ENCODE measurements around the gene CLOCK. TPM values are rescaled to one million over a fixed set of nuclear protein-coding genes. Genes with fewer than 3 reads are reported as not detected.

The CLOCK gene
- polyA plus RNA-seq, 1 of the 3 experiments (the other 2 are of a cell fraction), result 4.2 TPM

DNA sequence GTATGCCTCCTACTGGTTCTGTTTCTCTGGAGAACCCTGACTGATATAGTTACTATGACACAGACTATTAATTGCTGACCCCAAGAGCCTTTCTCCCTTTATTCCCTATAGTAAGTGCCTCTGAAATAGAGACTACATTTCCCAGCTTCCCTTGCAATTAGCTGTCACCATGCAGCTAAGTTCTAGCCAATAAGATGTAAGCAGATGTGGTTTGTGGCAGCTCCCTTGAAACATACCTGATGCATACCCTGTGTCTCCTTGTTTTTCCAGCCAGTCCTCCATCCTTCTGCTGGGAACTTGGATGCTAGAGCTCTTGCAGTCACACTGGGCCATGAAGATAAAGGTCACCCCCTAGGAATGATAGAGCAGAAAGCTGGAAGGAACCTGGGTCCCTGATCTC, 160.6 kb downstream of the CLOCK start:
- H2AFZ ChIP-seq (ENCODE audit: low read depth), result no peak overlapping the region
- no peaks in the 10 kb centered on the region for H3K36me3 ChIP-seq (replicated peaks in 1 of 2; ENCODE audit: control insufficient read depth in 1 of 2, insufficient read depth in 2 of 2, low read length in 1 of 2)
- no peaks in the 10 kb centered on the region; a peak in 1 of 4 replicates for H3K4me1 ChIP-seq (ENCODE audit: control insufficient read depth in 1 of 2, insufficient read depth in 2 of 2, low read depth in 1 of 2, low read length in 1 of 2)
- no peaks in the 10 kb centered on the region for H3K9me3 ChIP-seq
- H3K27me3 ChIP-seq (ENCODE audit: insufficient read depth), result no peaks in the 10 kb centered on the region
- TF ChIP-seq GABPA (IDR thresholded peaks at IDR 0.05; ENCODE audit: low read depth), result no peak
- TF ChIP-seq, protein P1, sequence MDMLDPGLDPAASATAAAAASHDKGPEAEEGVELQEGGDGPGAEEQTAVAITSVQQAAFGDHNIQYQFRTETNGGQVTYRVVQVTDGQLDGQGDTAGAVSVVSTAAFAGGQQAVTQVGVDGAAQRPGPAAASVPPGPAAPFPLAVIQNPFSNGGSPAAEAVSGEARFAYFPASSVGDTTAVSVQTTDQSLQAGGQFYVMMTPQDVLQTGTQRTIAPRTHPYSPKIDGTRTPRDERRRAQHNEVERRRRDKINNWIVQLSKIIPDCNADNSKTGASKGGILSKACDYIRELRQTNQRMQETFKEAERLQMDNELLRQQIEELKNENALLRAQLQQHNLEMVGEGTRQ (IDR thresholded peaks at IDR 0.05; ENCODE audit: borderline replicate concordance, low read depth, low read length), result no peak
- no peak for TF ChIP-seq ELF1 (IDR thresholded peaks at IDR 0.05)
- no peak for TF ChIP-seq EZH2phosphoT487 (IDR thresholded peaks at IDR 0.05; ENCODE audit: borderline replicate concordance, low read depth)
- no peak overlapping the region for H3K27ac ChIP-seq (ENCODE audit: low read depth in 2 of 2, low read length in 1 of 2)
- no peaks in the 10 kb centered on the region for H3K79me2 ChIP-seq (ENCODE audit: insufficient read depth)
- H3K4me2 ChIP-seq, result no peak overlapping the region
- ChIA-PET POLR2A (interaction anchor here (1.2 kb wide), 1 partner anchor 9 kb away, joined by 8 read pairs; the partner anchor contains the start of gene TMEM165), CTCF (interaction anchor here (0.8 to 1.1 kb wide), 2 partner anchors 39 to 468 kb away, joined by 3 read pairs; partner anchors contain the start of gene EXOC1)
- peak; percentile 53 for DNase-seq
- H4K20me1 ChIP-seq (ENCODE audit: insufficient read depth), result no peaks in the 10 kb centered on the region
- H3K9ac ChIP-seq, result no peak overlapping the region
- no peaks in the 10 kb centered on the region for H3F3A ChIP-seq (replicated peaks; ENCODE audit: insufficient read depth)
- no peaks in the 10 kb centered on the region for H3K9me2 ChIP-seq
- H3K4me3 ChIP-seq (ENCODE audit: low read depth in 2 of 2, low read length in 1 of 2), result no peak overlapping the region

- no peak overlapping the region for H3K4me2 ChIP-seq
These were observed 161.5 kb downstream of the CLOCK start for GRCh38 chr4:55385201-55385649.

More at GRCh38 chr4:55385201-55385649, 161.5 kb downstream of the CLOCK start:
- Histone ChIP-seq H3K4me1 (ENCODE audit: control insufficient read depth in 1 of 2, insufficient read depth in 2 of 2, low read depth in 1 of 2, low read length in 1 of 2) (no peaks in the 10 kb centered on the region; a peak in 1 of 4 replicates), H3K27me3 (ENCODE audit: insufficient read depth) (no peaks in the 10 kb centered on the region), H3K79me2 (ENCODE audit: insufficient read depth) (no peaks in the 10 kb centered on the region), H3K9me3 (no peaks in the 10 kb centered on the region), H3K36me3 (replicated peaks in 1 of 2; ENCODE audit: control insufficient read depth in 1 of 2, insufficient read depth in 2 of 2, low read length in 1 of 2) (no peaks in the 10 kb centered on the region), H4K20me1 (ENCODE audit: insufficient read depth) (no peaks in the 10 kb centered on the region), H2AFZ (ENCODE audit: low read depth) (no peak overlapping the region), H3K27ac (ENCODE audit: low read depth in 2 of 2, low read length in 1 of 2) (peak overlapping the region in 1 of 2 experiments; percentile 1; a peak in 1 of 4 replicates), H3K9ac (no peak overlapping the region), H3K4me3 (ENCODE audit: low read depth in 2 of 2, low read length in 1 of 2) (no peak overlapping the region), H3K9me2 (no peaks in the 10 kb centered on the region), H3F3A (replicated peaks; ENCODE audit: insufficient read depth) (no peaks in the 10 kb centered on the region)
- DNase-seq, result no peak
- ChIA-PET CTCF (interaction anchor here (0.8 to 1.1 kb wide), 3 partner anchors 38 to 468 kb away, joined by 3 read pairs; partner anchors contain the start of gene EXOC1), POLR2A (no interaction called here)
- TF ChIP-seq ELF1 (IDR thresholded peaks at IDR 0.05) (no peak), EZH2phosphoT487 (IDR thresholded peaks at IDR 0.05; ENCODE audit: borderline replicate concordance, low read depth) (no peak), RCOR1 (IDR thresholded peaks at IDR 0.05; ENCODE audit: low read length) (no peak), JUND (IDR thresholded peaks at IDR 0.05) (no peak), POLR2AphosphoS5 (IDR thresholded peaks at IDR 0.05; ENCODE audit: low read depth, low read length) (no peak), IRF3 (IDR thresholded peaks at IDR 0.05; ENCODE audit: low read depth, low read length) (no peak), MEF2A (IDR thresholded peaks at IDR 0.05; ENCODE audit: borderline replicate concordance, low read depth) (no peak), MXI1 (IDR thresholded peaks at IDR 0.05; ENCODE audit: low read depth, low read length) (no peak), FOSL2 (IDR thresholded peaks at IDR 0.05; ENCODE audit: borderline replicate concordance, low read depth) (no peak), FOXJ3 (CRISPR knock-in tag; IDR thresholded peaks at IDR 0.05) (no peak), TAF1 (IDR thresholded peaks at IDR 0.05; ENCODE audit: borderline replicate concordance, low read depth, low read length) (no peak), TEAD4 (IDR thresholded peaks at IDR 0.05; ENCODE audit: borderline replicate concordance, insufficient read depth) (no peak), RXRA (IDR thresholded peaks at IDR 0.05; ENCODE audit: borderline replicate concordance, low read depth) (no peak)
- TF ChIP-seq, protein P2, sequence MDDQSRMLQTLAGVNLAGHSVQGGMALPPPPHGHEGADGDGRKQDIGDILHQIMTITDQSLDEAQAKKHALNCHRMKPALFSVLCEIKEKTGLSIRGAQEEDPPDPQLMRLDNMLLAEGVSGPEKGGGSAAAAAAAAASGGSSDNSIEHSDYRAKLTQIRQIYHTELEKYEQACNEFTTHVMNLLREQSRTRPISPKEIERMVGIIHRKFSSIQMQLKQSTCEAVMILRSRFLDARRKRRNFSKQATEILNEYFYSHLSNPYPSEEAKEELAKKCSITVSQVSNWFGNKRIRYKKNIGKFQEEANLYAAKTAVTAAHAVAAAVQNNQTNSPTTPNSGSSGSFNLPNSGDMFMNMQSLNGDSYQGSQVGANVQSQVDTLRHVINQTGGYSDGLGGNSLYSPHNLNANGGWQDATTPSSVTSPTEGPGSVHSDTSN (IDR thresholded peaks at IDR 0.05), result no peak
- TF ChIP-seq, protein P3, sequence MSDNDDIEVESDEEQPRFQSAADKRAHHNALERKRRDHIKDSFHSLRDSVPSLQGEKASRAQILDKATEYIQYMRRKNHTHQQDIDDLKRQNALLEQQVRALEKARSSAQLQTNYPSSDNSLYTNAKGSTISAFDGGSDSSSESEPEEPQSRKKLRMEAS (IDR thresholded peaks at IDR 0.05; ENCODE audit: low read depth), result no peak
- TF ChIP-seq, protein P4, sequence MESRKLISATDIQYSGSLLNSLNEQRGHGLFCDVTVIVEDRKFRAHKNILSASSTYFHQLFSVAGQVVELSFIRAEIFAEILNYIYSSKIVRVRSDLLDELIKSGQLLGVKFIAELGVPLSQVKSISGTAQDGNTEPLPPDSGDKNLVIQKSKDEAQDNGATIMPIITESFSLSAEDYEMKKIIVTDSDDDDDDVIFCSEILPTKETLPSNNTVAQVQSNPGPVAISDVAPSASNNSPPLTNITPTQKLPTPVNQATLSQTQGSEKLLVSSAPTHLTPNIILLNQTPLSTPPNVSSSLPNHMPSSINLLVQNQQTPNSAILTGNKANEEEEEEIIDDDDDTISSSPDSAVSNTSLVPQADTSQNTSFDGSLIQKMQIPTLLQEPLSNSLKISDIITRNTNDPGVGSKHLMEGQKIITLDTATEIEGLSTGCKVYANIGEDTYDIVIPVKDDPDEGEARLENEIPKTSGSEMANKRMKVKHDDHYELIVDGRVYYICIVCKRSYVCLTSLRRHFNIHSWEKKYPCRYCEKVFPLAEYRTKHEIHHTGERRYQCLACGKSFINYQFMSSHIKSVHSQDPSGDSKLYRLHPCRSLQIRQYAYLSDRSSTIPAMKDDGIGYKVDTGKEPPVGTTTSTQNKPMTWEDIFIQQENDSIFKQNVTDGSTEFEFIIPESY (IDR thresholded peaks at IDR 0.05; ENCODE audit: borderline replicate concordance, low read depth), result no peak
- 81% methylated on average over 3 of the region's 3 CpGs for WGBS (ENCODE audit: low lambda C conversion rate)
